ENCODE measurements around the gene DYNLT4.

DYNLT4 gene

GRCh38 chr1:44851308-44851707, 44.2 kb upstream of the DYNLT4 start:
- Histone ChIP-seq H2AFZ (ENCODE audit: low read depth) (no peak overlapping the region), H3K4me2 (no peak overlapping the region), H3K79me2 (ENCODE audit: insufficient read depth, low read depth) (no peaks in the 10 kb centered on the region), H3K27me3 (ENCODE audit: insufficient read depth, low read depth) (no peaks in the 10 kb centered on the region), H4K20me1 (ENCODE audit: insufficient read depth) (no peaks in the 10 kb centered on the region), H3K27ac (no peak overlapping the region), H3K4me3 (IDR thresholded peaks at IDR 0.05; ENCODE audit: insufficient read depth, low read depth, low read length) (no peak overlapping the region), H3K4me1 (ENCODE audit: low read depth, poor library complexity, severe bottlenecking) (no peaks in the 10 kb centered on the region), H3K36me3 (ENCODE audit: insufficient read depth) (no peaks in the 10 kb centered on the region; the same call in 1 of the 2 replicates), H3K9ac (no peak overlapping the region)
- TF ChIP-seq CTCF (conservative IDR thresholded peaks at IDR 0.05; ENCODE audit: low read depth, low read length) = no peak

- H3K27ac ChIP-seq = no peak overlapping the region
- H3K36me3 ChIP-seq (ENCODE audit: insufficient read depth) = no peaks in the 10 kb centered on the region; the same call in 1 of the 2 replicates
- no peaks in the 10 kb centered on the region for H3K27me3 ChIP-seq (ENCODE audit: insufficient read depth, low read depth)
- H3K79me2 ChIP-seq (ENCODE audit: insufficient read depth, low read depth) = no peaks in the 10 kb centered on the region
- H3K4me3 ChIP-seq (IDR thresholded peaks at IDR 0.05; ENCODE audit: insufficient read depth, low read depth, low read length) = no peak overlapping the region
- H3K9ac ChIP-seq = no peak overlapping the region
- no peaks in the 10 kb centered on the region for H4K20me1 ChIP-seq (ENCODE audit: insufficient read depth)
- TF ChIP-seq CTCF (conservative IDR thresholded peaks at IDR 0.05; ENCODE audit: low read depth, low read length) = no peak
- no peak overlapping the region for H3K4me2 ChIP-seq
- H3K4me1 ChIP-seq (ENCODE audit: low read depth, poor library complexity, severe bottlenecking) = no peaks in the 10 kb centered on the region
- H2AFZ ChIP-seq (ENCODE audit: low read depth) = no peak overlapping the region
Observed at GRCh38 chr1:44849575-44850132, 42.5 kb upstream of the DYNLT4 start.

- Histone ChIP-seq H3K27me3 (ENCODE audit: insufficient read depth, low read depth) (no peaks in the 10 kb centered on the region), H3K4me3 (IDR thresholded peaks at IDR 0.05; ENCODE audit: insufficient read depth, low read depth, low read length) (no peak overlapping the region), H3K4me1 (ENCODE audit: low read depth, poor library complexity, severe bottlenecking) (no peaks in the 10 kb centered on the region), H3K9ac (no peak overlapping the region), H2AFZ (ENCODE audit: low read depth) (no peak overlapping the region), H3K36me3 (ENCODE audit: insufficient read depth) (no peaks in the 10 kb centered on the region; the same call in 1 of the 2 replicates), H3K79me2 (ENCODE audit: insufficient read depth, low read depth) (no peaks in the 10 kb centered on the region), H3K27ac (no peak overlapping the region), H4K20me1 (ENCODE audit: insufficient read depth) (no peaks in the 10 kb centered on the region), H3K4me2 (no peak overlapping the region)
- TF ChIP-seq CTCF (conservative IDR thresholded peaks at IDR 0.05; ENCODE audit: low read depth, low read length) = no peak
Observed at GRCh38 chr1:44848456-44849181, 41.5 kb upstream of the DYNLT4 start.

GRCh38 chr1:44847845-44848244, 40.7 kb upstream of the DYNLT4 start:
- no peak for TF ChIP-seq CTCF (conservative IDR thresholded peaks at IDR 0.05; ENCODE audit: low read depth, low read length)
- Histone ChIP-seq H4K20me1 (ENCODE audit: insufficient read depth) (no peaks in the 10 kb centered on the region), H3K36me3 (ENCODE audit: insufficient read depth) (no peaks in the 10 kb centered on the region; the same call in 1 of the 2 replicates), H3K4me1 (ENCODE audit: low read depth, poor library complexity, severe bottlenecking) (no peaks in the 10 kb centered on the region), H3K27me3 (ENCODE audit: insufficient read depth, low read depth) (no peaks in the 10 kb centered on the region), H3K79me2 (ENCODE audit: insufficient read depth, low read depth) (no peaks in the 10 kb centered on the region), H3K4me3 (IDR thresholded peaks at IDR 0.05; ENCODE audit: insufficient read depth, low read depth, low read length) (no peak overlapping the region), H3K4me2 (no peak overlapping the region), H3K27ac (no peak overlapping the region), H3K9ac (no peak overlapping the region), H2AFZ (ENCODE audit: low read depth) (no peak overlapping the region)
